Measurements from ENCODE around the gene TLR9.

TLR9 gene

GRCh38 chr3:52262447-52262846, 37.0 kb upstream of the TLR9 start:
- TF ChIP-seq CTCF (IDR thresholded peaks at IDR 0.05; ENCODE audit: low read depth, low read length): no peak
- H3K4me3 ChIP-seq (replicated peaks in 1 of 2; ENCODE audit: low read depth in 2 of 2, low read length in 2 of 2): no peak overlapping the region
- no peak for DNase-seq (ENCODE audit: low read depth in 2 of 2)

- DNase-seq (ENCODE audit: low read depth in 2 of 2): no peak
- no peak overlapping the region for H3K4me3 ChIP-seq (replicated peaks in 1 of 2; ENCODE audit: low read depth in 2 of 2, low read length in 2 of 2)
- TF ChIP-seq CTCF (IDR thresholded peaks at IDR 0.05; ENCODE audit: low read depth, low read length): no peak
These were observed 34.0 kb upstream of the TLR9 start for GRCh38 chr3:52259448-52259847.

- no peak overlapping the region for H3K4me3 ChIP-seq (replicated peaks in 1 of 2; ENCODE audit: low read depth in 2 of 2, low read length in 2 of 2)
- peak; percentile 38 to 58 for DNase-seq (ENCODE audit: low read depth in 2 of 2)
- TF ChIP-seq CTCF (IDR thresholded peaks at IDR 0.05; ENCODE audit: low read depth, low read length): no peak
These were observed 33.6 kb upstream of the TLR9 start for GRCh38 chr3:52259035-52259434.

- no peak for TF ChIP-seq CTCF (IDR thresholded peaks at IDR 0.05; ENCODE audit: low read depth, low read length)
- H3K4me3 ChIP-seq (replicated peaks in 1 of 2; ENCODE audit: low read depth in 2 of 2, low read length in 2 of 2): no peak overlapping the region
- DNase-seq (ENCODE audit: low read depth in 2 of 2): peak in 1 of 2 donors; percentile 38
These were observed 32.5 kb upstream of the TLR9 start for GRCh38 chr3:52257911-52258310.

- H3K4me3 ChIP-seq (replicated peaks in 1 of 2; ENCODE audit: low read depth in 2 of 2, low read length in 2 of 2): no peak overlapping the region
- no peak for DNase-seq (ENCODE audit: low read depth in 2 of 2)
- no peak for TF ChIP-seq CTCF (IDR thresholded peaks at IDR 0.05; ENCODE audit: low read depth, low read length)
These were observed 31.2 kb upstream of the TLR9 start for GRCh38 chr3:52256622-52257021.

- no peak for DNase-seq (ENCODE audit: low read depth in 2 of 2)
- TF ChIP-seq CTCF (IDR thresholded peaks at IDR 0.05; ENCODE audit: low read depth, low read length): no peak
- H3K4me3 ChIP-seq (replicated peaks in 1 of 2; ENCODE audit: low read depth in 2 of 2, low read length in 2 of 2): no peak overlapping the region
These were observed 30.7 kb upstream of the TLR9 start for GRCh38 chr3:52256159-52256558.

GRCh38 chr3:52254608-52255007, 29.2 kb upstream of the TLR9 start:
- TF ChIP-seq CTCF (IDR thresholded peaks at IDR 0.05; ENCODE audit: low read depth, low read length): no peak
- no peak overlapping the region for H3K4me3 ChIP-seq (replicated peaks in 1 of 2; ENCODE audit: low read depth in 2 of 2, low read length in 2 of 2)
- DNase-seq (ENCODE audit: low read depth in 2 of 2): no peak
